GM19023 (cell line): ENCODE measurements around the gene PSMB2.

Experiments
- ATAC-seq: cut with Tn5 transposase; IDR thresholded peaks from one replicate; pipeline ENCODE4 v1.9.1; 2021; ENCODE audit warnings: mild to moderate bottlenecking, moderate library complexity; ENCODE audit not compliant: unreplicated experiment

The PSMB2 gene

GRCh38 chr1:35557611-35558373 is 83.5 kb downstream of the PSMB2 start, which contains the start of gene NCDN:
Gene NCDN, plus strand, starts transcription at chr1:35557799. Its CDS starts 392 bp downstream, at chr1:35558191.
- peak; percentile 86 for ATAC-seq

DNA sequence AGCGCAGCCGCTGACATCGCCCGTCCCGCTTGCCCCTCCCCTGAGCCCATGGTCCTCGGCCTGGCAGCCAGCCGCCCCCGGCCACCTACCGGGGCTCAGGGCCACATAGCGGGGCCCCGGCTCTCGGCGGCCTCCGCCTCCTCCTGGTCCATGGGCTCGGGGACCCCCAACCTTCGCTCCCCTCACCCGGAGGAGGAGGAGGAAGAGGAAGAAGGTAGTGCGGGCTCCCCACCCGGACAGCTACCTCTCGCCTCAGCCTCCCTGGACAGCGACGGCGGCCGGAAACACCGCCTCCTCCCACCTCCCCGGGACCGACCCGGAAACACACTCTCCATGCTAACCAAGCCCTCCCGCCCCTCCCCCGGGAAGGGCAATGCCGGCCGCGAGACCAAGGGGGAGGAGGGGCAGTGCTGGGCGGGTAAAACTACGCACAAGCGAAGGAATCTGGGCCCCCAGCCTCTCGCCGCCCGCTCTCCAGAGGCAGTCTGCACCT is 84.2 kb downstream of the PSMB2 start, which contains the start of gene KIAA0319L:
Gene KIAA0319L (minus strand): TSS at position 286 of the 493 bp plus-strand sequence. CDS start 2,912 bp downstream, outside the sequence.
- ATAC-seq, result peak; percentile 87

DNA sequence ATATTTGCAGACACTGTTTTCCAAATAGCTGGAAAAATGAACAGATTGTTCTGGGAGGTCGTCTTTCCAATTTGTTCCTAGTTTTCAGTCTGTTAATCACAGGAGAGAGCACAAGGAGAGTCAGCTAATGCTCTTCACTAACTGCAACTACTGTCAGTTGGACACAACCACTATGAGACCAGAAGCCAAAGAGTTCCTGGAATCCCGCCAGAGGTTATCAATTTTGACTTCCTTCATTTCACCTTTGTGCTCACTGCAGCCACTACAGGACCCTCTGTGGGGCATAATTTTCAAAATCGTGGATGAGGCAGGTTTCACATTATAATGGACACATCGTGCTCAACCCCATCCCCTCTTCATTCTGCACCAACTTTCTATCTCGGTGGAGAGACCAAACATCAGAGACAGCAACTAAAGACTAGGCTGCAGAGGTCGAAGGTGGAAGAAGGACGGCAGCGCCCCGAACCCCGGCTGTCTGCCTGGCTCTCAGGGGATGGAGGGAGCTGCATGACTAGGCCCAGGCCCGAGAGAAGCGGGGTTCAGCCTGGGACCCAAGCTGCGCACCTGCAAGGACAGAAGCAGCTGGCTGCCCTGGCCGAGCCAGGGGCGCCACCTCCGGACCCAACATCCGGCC is 84.7 kb downstream of the PSMB2 start:
- ATAC-seq, result no peak

DNA sequence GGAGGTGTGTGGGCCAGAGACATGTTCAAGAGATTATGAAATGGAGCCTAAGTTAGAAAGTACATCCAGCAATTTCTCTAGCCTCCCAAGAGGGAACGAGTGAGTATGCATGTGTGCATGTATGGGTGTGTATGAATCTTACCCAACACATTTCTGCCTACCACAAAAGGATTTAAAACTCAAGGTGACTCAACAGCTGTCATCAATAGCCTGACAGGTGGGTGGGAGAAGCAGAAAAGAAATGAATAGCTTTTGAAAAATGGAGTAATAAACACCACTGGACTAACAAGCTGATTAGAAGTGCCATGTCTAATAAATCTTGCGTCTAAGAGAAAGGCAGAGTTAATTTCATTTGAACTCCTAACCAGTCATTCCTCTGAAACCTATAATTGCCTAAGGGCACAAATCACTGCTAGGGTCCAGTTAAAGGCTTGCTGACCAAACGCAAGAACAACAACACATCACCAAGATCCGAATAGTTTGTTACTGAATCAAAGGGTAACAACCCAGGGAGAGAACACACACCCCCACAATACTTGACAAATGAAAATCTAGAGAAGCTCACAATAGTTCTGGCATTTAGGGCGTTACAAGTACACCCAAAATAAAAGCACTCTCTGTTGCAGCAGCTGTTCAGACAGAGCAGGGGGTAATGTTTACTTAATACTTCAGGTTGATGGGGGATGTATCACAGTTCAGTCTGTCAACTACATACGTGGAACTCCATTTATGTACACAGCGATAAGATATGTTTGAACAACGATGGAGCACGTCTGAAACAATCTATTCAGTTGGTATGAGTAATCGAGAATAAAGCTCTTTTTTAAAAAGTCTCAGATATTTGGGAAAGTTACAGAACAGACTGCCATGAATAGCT is 85.5 kb downstream of the PSMB2 start:
- no peak for ATAC-seq

GRCh38 chr1:35555212-35555584 is 86.1 kb downstream of the PSMB2 start:
- no peak for ATAC-seq

DNA sequence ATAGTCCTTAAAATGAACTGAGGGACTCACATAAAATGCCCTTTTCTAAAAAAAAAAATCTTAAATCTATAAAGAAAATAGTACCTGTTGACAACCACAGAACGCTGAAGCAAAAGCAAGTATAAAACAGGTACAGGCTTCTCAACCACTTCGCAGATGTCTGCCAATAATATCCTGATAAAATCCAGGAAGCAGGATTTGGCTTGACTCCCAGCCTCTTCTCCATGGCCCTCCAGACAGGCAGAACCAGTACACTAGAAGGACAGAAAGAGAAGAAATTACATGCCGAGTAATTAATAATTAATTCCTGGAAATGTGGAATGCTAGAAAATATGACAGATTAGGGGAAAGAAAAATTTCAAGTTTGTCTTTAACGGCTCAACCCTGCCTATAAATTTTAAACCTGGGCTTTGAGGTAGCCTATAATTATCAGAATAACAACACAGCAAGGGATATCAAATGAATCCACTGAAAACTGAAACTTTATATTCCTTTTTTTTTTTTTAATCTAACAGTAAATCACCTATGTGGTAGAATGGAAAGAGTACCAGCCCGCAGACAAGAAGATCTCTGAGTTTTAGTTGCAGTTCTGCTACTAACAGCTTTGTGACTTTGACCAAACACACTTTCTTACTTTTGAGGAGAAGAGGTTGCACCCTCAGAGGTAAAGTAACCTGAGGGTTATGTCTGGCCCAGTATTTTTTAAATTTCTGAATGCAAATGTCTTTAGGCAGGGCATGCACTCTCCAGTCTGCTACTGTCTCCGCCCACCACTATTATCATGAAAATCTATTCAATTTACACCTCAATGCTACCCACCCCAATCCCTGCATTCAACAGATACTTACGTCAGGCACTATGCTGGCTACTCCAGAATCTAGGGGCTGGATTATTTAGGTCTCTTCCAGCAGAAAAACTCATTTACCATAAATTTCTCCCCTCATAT is 86.8 kb downstream of the PSMB2 start:
- ATAC-seq, result no peak

DNA sequence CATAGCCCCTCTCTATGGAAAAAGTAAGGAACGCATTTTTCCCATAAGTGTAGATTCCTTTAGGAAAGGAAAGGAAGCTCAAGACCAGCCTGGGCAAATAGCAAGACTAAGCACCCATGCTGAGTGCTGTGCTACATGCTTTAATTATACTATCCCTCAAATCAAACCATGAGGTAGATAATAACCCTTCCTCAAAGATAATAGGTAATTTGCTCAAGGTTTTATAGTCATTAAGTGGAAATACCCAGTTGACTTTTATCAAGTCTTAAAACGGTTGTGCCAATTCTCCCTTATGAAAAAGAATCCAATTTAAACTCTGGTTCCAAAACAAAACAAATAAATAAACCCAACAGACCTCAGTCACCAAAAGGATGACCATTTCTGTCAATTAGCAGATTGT is 87.5 kb downstream of the PSMB2 start:
- no peak for ATAC-seq
